ENCODE results near the gene SMIM14. TPM values are rescaled to one million over a fixed set of nuclear protein-coding genes. Genes with fewer than 3 reads are reported as not detected.

The SMIM14 gene
- total RNA-seq, 4 donors from 2014 or later: 25.6 to 49.2 (median 36.4) TPM

DNA sequence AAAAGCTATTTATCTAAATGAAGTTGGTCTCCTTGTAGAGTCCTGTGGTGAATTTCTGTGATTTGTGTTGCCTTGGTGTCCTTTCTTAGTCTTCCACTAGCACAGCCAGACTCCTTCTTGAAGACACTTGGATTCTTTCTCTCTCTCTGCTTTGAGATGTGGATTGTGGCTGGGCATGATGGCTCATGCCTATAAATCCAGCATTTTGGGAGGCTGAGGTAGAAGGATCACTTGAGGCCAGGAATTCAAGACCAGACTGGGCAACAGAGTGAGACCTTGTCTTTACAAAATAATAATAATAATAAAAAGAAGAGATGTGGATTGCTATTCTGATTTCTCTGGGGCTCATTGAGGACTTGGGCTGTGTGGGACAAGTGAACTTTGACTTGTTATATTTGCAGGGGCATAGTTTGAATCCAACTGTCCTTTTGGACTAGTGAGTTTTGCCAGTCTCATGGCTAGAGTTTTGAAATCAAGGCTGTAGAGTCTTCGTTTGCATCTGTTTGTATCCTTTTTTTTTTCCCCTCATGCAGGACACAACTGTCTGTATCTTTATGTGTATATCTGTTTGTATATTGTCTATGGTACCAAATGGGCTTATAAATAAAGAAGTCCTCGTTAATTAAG lies 11.1 kb upstream of the SMIM14 start:
- intact Hi-C loops (cut with DNase I; ENCODE audit: low total_unique reads): no loop called here
- TF ChIP-seq, protein P1, sequence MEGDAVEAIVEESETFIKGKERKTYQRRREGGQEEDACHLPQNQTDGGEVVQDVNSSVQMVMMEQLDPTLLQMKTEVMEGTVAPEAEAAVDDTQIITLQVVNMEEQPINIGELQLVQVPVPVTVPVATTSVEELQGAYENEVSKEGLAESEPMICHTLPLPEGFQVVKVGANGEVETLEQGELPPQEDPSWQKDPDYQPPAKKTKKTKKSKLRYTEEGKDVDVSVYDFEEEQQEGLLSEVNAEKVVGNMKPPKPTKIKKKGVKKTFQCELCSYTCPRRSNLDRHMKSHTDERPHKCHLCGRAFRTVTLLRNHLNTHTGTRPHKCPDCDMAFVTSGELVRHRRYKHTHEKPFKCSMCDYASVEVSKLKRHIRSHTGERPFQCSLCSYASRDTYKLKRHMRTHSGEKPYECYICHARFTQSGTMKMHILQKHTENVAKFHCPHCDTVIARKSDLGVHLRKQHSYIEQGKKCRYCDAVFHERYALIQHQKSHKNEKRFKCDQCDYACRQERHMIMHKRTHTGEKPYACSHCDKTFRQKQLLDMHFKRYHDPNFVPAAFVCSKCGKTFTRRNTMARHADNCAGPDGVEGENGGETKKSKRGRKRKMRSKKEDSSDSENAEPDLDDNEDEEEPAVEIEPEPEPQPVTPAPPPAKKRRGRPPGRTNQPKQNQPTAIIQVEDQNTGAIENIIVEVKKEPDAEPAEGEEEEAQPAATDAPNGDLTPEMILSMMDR (IDR thresholded peaks at IDR 0.05): no peak
- no peak for TF ChIP-seq POLR2A (IDR thresholded peaks at IDR 0.05)
- 90 to 91% methylated on average over 2 of the region's 2 CpGs for WGBS, 2 donors
- no peak for DNase-seq (ENCODE audit: low spot score in 2 of 2)
- no peak overlapping the region for H3K4me3 ChIP-seq (ENCODE audit: low read depth, poor library complexity, severe bottlenecking)

- no peak for DNase-seq (ENCODE audit: low spot score in 2 of 2)
- no peak overlapping the region for H3K4me3 ChIP-seq (ENCODE audit: low read depth, poor library complexity, severe bottlenecking)
- WGBS, 2 donors: 93 to 97% methylated on average over 6 of the region's 6 CpGs
- no peak for TF ChIP-seq POLR2A (IDR thresholded peaks at IDR 0.05)
- TF ChIP-seq, protein P1 (IDR thresholded peaks at IDR 0.05): no peak
- intact Hi-C loops (cut with DNase I; ENCODE audit: low total_unique reads): no loop called here
Measured at GRCh38 chr4:39648827-39649558, 10.3 kb upstream of the SMIM14 start.

DNA sequence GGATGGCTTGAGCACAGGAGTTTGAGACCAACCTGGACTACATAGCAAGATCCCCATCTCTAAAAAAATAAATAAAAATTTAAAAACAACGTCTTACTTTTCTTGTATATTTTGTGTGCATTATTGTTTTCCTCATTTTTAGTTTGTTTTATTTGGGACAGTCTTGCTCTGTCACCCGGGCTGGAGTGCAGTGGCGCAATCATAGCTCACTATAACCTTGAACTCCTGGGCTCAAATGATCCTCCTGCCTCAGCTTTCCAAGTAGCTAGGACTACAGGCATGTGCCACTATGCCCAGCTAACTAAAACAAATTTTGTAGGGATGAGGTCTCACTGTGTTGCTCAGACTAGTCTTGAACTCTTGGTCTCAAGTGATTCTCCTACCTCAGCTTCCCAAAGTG lies 9.5 kb upstream of the SMIM14 start:
- H3K4me3 ChIP-seq (ENCODE audit: low read depth, poor library complexity, severe bottlenecking): no peak overlapping the region
- intact Hi-C loops (cut with DNase I; ENCODE audit: low total_unique reads): no loop called here
- no peak for DNase-seq (ENCODE audit: low spot score in 2 of 2)
- TF ChIP-seq, protein P1 (IDR thresholded peaks at IDR 0.05): no peak
- TF ChIP-seq POLR2A (IDR thresholded peaks at IDR 0.05): no peak
- whole genome bisulfite sequencing, 2 donors: 92 to 93% methylated on average over 3 of the region's 3 CpGs

DNA sequence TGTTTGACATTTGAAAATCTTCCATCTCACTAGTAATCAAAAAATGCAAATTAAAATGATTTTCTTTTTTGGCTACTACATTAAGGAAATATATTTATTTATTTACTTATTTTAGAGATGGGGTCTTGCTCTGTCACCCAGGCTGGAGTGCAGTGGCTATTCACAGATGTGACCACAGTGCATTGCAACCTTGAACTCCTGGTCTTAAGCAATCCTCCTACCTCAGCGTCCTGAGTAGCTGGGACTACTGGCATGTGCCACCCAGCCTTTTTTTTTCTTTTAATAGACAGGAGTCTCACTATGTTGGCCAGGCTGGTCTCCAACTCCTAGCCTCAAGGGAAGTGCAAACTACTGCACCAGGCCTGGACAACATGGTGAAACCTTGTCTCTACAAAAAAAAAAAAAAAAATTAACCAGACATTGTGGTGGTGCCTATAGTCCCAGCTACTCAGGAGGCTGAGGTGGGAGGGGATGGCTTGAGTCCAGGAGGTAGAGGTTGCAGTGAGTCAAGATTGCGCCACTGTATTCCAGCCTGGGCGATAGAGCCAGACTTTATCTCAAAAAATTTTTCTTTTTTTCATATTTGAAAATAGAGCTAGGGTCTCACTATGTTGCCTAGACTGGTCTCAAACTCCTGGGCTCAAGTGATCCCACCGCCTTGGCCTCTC lies 4.4 kb upstream of the SMIM14 start:
- intact Hi-C loops (cut with DNase I; ENCODE audit: low total_unique reads): no loop called here
- 86 to 90% methylated on average over 4 of the region's 4 CpGs for WGBS, 2 donors
- TF ChIP-seq, protein P1 (IDR thresholded peaks at IDR 0.05): no peak
- no peak for TF ChIP-seq POLR2A (IDR thresholded peaks at IDR 0.05)
- peak in 1 of 2 donors; percentile 20 for DNase-seq (ENCODE audit: low spot score in 2 of 2)
- H3K4me3 ChIP-seq (ENCODE audit: low read depth, poor library complexity, severe bottlenecking): no peak overlapping the region

GRCh38 chr4:39641451-39641850 lies 2.8 kb upstream of the SMIM14 start:
- H3K4me3 ChIP-seq (ENCODE audit: low read depth, poor library complexity, severe bottlenecking): no peak overlapping the region
- intact Hi-C loops (cut with DNase I; ENCODE audit: low total_unique reads): no loop called here
- 78 to 87% methylated on average over 2 of the region's 2 CpGs for WGBS, 2 donors
- DNase-seq (ENCODE audit: low spot score in 2 of 2): no peak
- TF ChIP-seq, protein P1 (IDR thresholded peaks at IDR 0.05): no peak
- TF ChIP-seq POLR2A (IDR thresholded peaks at IDR 0.05): no peak

Measured in lower leg skin (tissue), 4 donors.